Measurements from ENCODE around the gene CTCFL.

The CTCFL gene

GRCh38 chr20:57524511-57525176 lies at the start of gene CTCFL:
TSS of gene CTCFL (minus strand) at chr20:57525140. CDS start at chr20:57524205, 935 bp downstream.
- no peak for DNase-seq (ENCODE audit: low spot score)

GRCh38 chr20:57573894-57574293 lies 49.0 kb upstream of the CTCFL start:
- DNase-seq (ENCODE audit: low spot score): no peak

GRCh38 chr20:57573242-57573641 lies 48.3 kb upstream of the CTCFL start:
- DNase-seq (ENCODE audit: low spot score): no peak

- no peak for DNase-seq (ENCODE audit: low spot score)
Measured at GRCh38 chr20:57571782-57572416, 47.0 kb upstream of the CTCFL start.

GRCh38 chr20:57570920-57571319 lies 46.0 kb upstream of the CTCFL start:
- DNase-seq (ENCODE audit: low spot score): no peak

- DNase-seq (ENCODE audit: low spot score): no peak
Measured at GRCh38 chr20:57570145-57570850, 45.4 kb upstream of the CTCFL start.

GRCh38 chr20:57568960-57569359 lies 44.0 kb upstream of the CTCFL start:
- DNase-seq (ENCODE audit: low spot score): no peak

GRCh38 chr20:57568088-57568896 lies 43.4 kb upstream of the CTCFL start:
- DNase-seq (ENCODE audit: low spot score): no peak

- no peak for DNase-seq (ENCODE audit: low spot score)
Measured at GRCh38 chr20:57567471-57568079, 42.6 kb upstream of the CTCFL start.

GRCh38 chr20:57566803-57567459 lies 42.0 kb upstream of the CTCFL start:
- DNase-seq (ENCODE audit: low spot score): no peak

- DNase-seq (ENCODE audit: low spot score): no peak
Measured at GRCh38 chr20:57566399-57566798, 41.5 kb upstream of the CTCFL start.

- DNase-seq (ENCODE audit: low spot score): no peak
Measured at GRCh38 chr20:57564951-57565642, 40.2 kb upstream of the CTCFL start.

GRCh38 chr20:57564180-57564802 lies 39.4 kb upstream of the CTCFL start:
- no peak for DNase-seq (ENCODE audit: low spot score)

- DNase-seq (ENCODE audit: low spot score): no peak
Measured at GRCh38 chr20:57563522-57563921, 38.6 kb upstream of the CTCFL start.

GRCh38 chr20:57562541-57563465 lies 37.9 kb upstream of the CTCFL start:
- no peak for DNase-seq (ENCODE audit: low spot score)

GRCh38 chr20:57561356-57562279 lies 36.7 kb upstream of the CTCFL start:
- no peak for DNase-seq (ENCODE audit: low spot score)

GRCh38 chr20:57560554-57561355 lies 35.8 kb upstream of the CTCFL start, which contains the start of gene PCK1:
TSS of gene PCK1 (plus strand) at chr20:57561110. CDS start at chr20:57561412, 302 bp downstream.
- DNase-seq (ENCODE audit: low spot score): peak; percentile 43

All from HuH-7 (cell line).